OCI-LY1 (cell line): ENCODE results near the gene SLC51B.

ENCODE experiments used
- H2AFZ ChIP-seq: fragments of 200-600 bp; sonication (generic), shearing (Covaris generic); 2 replicates; pipeline ENCODE4 v1.6.0; 2014; ENCODE audit warnings: antibody characterized with exemption, mild to moderate bottlenecking, low read length
- H3F3A ChIP-seq: fragments of 200-600 bp; sonication (generic), shearing (Covaris generic); 2 replicates; pipeline ENCODE4 v1.6.0; 2014; ENCODE audit warnings: mild to moderate bottlenecking, antibody characterized with exemption, low read length, moderate library complexity; ENCODE audit not compliant: insufficient read depth
- H3K27ac ChIP-seq: fragments of 200-600 bp; sonication (generic); 2 replicates; pipeline ENCODE4 v1.5.1; 2014; ENCODE audit warnings: low read length, mixed run types, mild to moderate bottlenecking, low read depth; ENCODE audit not compliant: poor library complexity, severe bottlenecking
- H3K27me3 ChIP-seq: fragments of 200-600 bp; sonication (generic); 2 replicates; pipeline ENCODE4 v1.6.0; 2014; ENCODE audit warnings: antibody characterized with exemption, mild to moderate bottlenecking, low read length, moderate library complexity; ENCODE audit not compliant: insufficient read depth
- H3K36me3 ChIP-seq: fragments of 200-600 bp; sonication (generic); 2 replicates; pipeline ENCODE4 v1.6.1; 2014; ENCODE audit warnings: mild to moderate bottlenecking, antibody characterized with exemption, low read length, moderate library complexity, mixed read lengths; ENCODE audit not compliant: insufficient read depth
- H3K4me1 ChIP-seq: fragments of 200-600 bp; sonication (generic); 2 replicates; pipeline ENCODE4 v1.5.1; 2014; ENCODE audit warnings: mild to moderate bottlenecking, low read length, moderate library complexity; ENCODE audit not compliant: insufficient read depth, severe bottlenecking
- H3K4me2 ChIP-seq: fragments of 200-600 bp; sonication (generic), shearing (Covaris generic); 2 replicates; pipeline ENCODE4 v1.6.1; 2014; ENCODE audit warnings: low read length
- H3K4me3 ChIP-seq: fragments of 200-600 bp; sonication (generic); 2 replicates; pipeline ENCODE4 v1.5.1; 2014; ENCODE audit warnings: low read length, low read depth, mild to moderate bottlenecking, mixed read lengths; ENCODE audit not compliant: poor library complexity, severe bottlenecking
- H3K79me2 ChIP-seq: fragments of 200-600 bp; shearing (Covaris generic); 2 replicates; pipeline ENCODE4 v1.6.1; 2016; ENCODE audit warnings: mixed run types, low read length, mixed read lengths; ENCODE audit not compliant: insufficient read depth
- H3K9ac ChIP-seq: fragments of 200-600 bp; sonication (generic), shearing (Covaris generic); 2 replicates; pipeline ENCODE4 v1.6.1; 2014; ENCODE audit warnings: mild to moderate bottlenecking, low read length, mixed read lengths
- H3K9me2 ChIP-seq: fragments of 200-600 bp; sonication (generic), shearing (Covaris generic); 2 replicates; pipeline ENCODE4 v1.6.1; 2014; ENCODE audit warnings: low read depth, mild to moderate bottlenecking, low read length, mixed read lengths
- H3K9me3 ChIP-seq: fragments of 200-600 bp; shearing (Covaris generic); 2 replicates; pipeline ENCODE4 v1.6.1; 2014; ENCODE audit warnings: low read length, mixed read lengths
- H4K20me1 ChIP-seq: fragments of 200-600 bp; sonication (generic), shearing (Covaris generic); 2 replicates; pipeline ENCODE4 v1.6.0; 2016; ENCODE audit warnings: mild to moderate bottlenecking, low read length; ENCODE audit not compliant: insufficient read depth
- EZH2 ChIP-seq: fragments of 200-600 bp; sonication (generic), shearing (Covaris generic); IDR thresholded peaks from 2 replicates; pipeline ENCODE4 v1.8.0; 2017; ENCODE audit warnings: borderline replicate concordance, mixed run types, mild to moderate bottlenecking, antibody characterized with exemption, low read length, moderate library complexity, mixed read lengths
- TF ChIP-seq, protein P1 (sequence below): fragments of 200-600 bp; sonication (generic), shearing (Covaris generic); IDR thresholded peaks from 2 replicates; pipeline ENCODE4 v1.5.1; 2017; ENCODE audit warnings: mild to moderate bottlenecking, antibody characterized with exemption, low read length, moderate library complexity, mixed read lengths

The SLC51B gene

GRCh38 chr15:65059369-65059750 lies 14.2 kb downstream of the SLC51B start:
- Histone ChIP-seq H3K4me1 (no peaks in the 10 kb centered on the region), H3K9ac (no peak overlapping the region), H3K4me3 (no peak overlapping the region), H4K20me1 (no peaks in the 10 kb centered on the region), H3K36me3 (no peaks in the 10 kb centered on the region), H3K79me2 (no peaks in the 10 kb centered on the region), H3K9me3 (no peaks in the 10 kb centered on the region), H2AFZ (no peak overlapping the region), H3K4me2 (no peak overlapping the region), H3F3A (no peaks in the 10 kb centered on the region), H3K9me2 (no peaks in the 10 kb centered on the region), H3K27ac (no peak overlapping the region), H3K27me3 (no peaks in the 10 kb centered on the region)
- no peak for TF ChIP-seq EZH2
- TF ChIP-seq, protein P1, sequence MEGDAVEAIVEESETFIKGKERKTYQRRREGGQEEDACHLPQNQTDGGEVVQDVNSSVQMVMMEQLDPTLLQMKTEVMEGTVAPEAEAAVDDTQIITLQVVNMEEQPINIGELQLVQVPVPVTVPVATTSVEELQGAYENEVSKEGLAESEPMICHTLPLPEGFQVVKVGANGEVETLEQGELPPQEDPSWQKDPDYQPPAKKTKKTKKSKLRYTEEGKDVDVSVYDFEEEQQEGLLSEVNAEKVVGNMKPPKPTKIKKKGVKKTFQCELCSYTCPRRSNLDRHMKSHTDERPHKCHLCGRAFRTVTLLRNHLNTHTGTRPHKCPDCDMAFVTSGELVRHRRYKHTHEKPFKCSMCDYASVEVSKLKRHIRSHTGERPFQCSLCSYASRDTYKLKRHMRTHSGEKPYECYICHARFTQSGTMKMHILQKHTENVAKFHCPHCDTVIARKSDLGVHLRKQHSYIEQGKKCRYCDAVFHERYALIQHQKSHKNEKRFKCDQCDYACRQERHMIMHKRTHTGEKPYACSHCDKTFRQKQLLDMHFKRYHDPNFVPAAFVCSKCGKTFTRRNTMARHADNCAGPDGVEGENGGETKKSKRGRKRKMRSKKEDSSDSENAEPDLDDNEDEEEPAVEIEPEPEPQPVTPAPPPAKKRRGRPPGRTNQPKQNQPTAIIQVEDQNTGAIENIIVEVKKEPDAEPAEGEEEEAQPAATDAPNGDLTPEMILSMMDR = no peak

GRCh38 chr15:65059931-65060596 lies 14.9 kb downstream of the SLC51B start:
- Histone ChIP-seq H3K9me2 (no peaks in the 10 kb centered on the region), H3K4me2 (no peak overlapping the region), H3F3A (no peaks in the 10 kb centered on the region), H3K4me1 (no peaks in the 10 kb centered on the region), H3K27me3 (0 out of 2 replicates have a peak, but pooled peaks cover 3% of the 10 kb centered on the region), H4K20me1 (no peaks in the 10 kb centered on the region), H3K9ac (no peak overlapping the region), H3K27ac (no peak overlapping the region), H3K9me3 (no peaks in the 10 kb centered on the region), H3K4me3 (no peak overlapping the region), H3K36me3 (no peaks in the 10 kb centered on the region), H2AFZ (no peak overlapping the region), H3K79me2 (no peaks in the 10 kb centered on the region)
- TF ChIP-seq EZH2 = no peak
- TF ChIP-seq, protein P1 = no peak

DNA sequence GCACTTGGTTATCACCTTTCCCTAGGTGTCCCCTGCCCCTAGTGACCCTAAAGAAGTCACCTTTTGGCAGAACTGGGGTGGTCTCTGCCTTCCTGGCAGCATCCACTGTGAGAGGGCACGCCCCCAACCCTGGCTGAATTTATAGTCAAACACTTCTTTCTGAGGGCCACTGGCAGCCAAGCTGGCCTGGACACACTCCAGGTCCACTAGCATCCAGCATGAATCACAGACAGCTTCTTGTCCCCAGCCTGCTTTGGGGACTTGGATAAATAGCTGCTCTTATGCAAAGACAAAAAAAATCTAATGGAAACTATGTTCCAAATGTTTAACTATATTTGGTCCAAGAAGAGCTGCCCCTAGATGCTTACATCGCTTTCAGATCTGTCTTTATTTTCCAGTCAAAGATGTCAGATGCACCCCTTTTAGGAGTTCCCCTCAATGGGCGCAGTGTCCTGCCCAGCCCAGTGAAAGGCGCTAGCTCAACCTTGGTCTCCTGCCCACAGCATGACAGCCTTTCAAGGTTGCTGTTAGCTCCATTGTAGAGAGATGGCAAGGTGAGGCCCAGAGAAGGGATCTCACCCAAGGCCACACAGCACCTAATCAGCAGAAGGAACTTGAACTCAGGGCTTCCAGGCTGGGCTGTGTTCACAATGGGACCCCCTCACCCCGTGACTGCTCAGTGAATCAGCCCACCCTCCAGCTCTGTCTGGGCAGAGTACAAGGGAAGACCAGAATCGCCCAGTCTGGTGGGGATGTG lies 15.6 kb downstream of the SLC51B start:
- TF ChIP-seq, protein P1 = no peak
- TF ChIP-seq EZH2 = no peak
- H3K4me2 ChIP-seq = no peak overlapping the region
- H3K4me1 ChIP-seq = no peaks in the 10 kb centered on the region
- H3F3A ChIP-seq = no peaks in the 10 kb centered on the region
- no peaks in the 10 kb centered on the region for H4K20me1 ChIP-seq
- no peaks in the 10 kb centered on the region for H3K36me3 ChIP-seq
- no peak overlapping the region for H2AFZ ChIP-seq
- H3K9me2 ChIP-seq = no peaks in the 10 kb centered on the region
- H3K27me3 ChIP-seq = peaks cover 3% of the 10 kb centered on the region; the same call in 1 of the 2 replicates
- no peak overlapping the region for H3K9ac ChIP-seq
- H3K79me2 ChIP-seq = no peaks in the 10 kb centered on the region
- H3K27ac ChIP-seq = no peak overlapping the region
- H3K9me3 ChIP-seq = no peaks in the 10 kb centered on the region
- no peak overlapping the region for H3K4me3 ChIP-seq
